GM18505 (cell line): Measurements from ENCODE around the gene COL8A1.

ENCODE experiments used
- ATAC-seq: cut with Tn5 transposase; IDR thresholded peaks from one replicate; pipeline ENCODE4 v1.9.1; 2021; ENCODE audit not compliant: unreplicated experiment
- POLR2A ChIP-seq: IDR thresholded peaks from 4 replicates; pipeline ENCODE4 v1.6.1; 2011; ENCODE audit warnings: borderline replicate concordance; ENCODE audit not compliant: insufficient read depth, insufficient read length; ENCODE audit errors: extremely low read depth

COL8A1 gene

DNA sequence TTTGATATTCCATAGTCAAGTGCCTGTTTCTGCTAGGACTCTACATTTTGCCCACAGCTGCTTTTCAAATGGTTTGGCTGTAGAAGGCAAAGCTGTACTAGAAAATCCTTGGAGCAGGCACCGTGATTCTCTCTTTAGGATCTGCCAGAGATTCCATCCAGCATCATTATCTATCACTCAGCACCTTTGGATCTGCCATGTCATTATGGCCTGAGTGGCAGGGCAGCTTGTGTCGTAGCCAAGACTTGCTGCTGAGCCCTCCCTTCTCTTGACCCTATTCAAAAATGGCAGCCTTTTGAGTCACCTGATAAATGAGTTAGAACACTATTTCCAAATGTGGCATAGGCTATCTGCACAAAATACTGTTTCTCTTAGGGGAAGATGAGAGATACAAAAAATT lies 171.2 kb downstream of the COL8A1 start:
- no peak for ATAC-seq
- TF ChIP-seq POLR2A = no peak

- no peak for ATAC-seq
- TF ChIP-seq POLR2A = no peak
These were observed 172.0 kb downstream of the COL8A1 start for GRCh38 chr3:99810403-99810802.

GRCh38 chr3:99817047-99817436 lies 178.6 kb downstream of the COL8A1 start:
- ATAC-seq = no peak
- no peak for TF ChIP-seq POLR2A

DNA sequence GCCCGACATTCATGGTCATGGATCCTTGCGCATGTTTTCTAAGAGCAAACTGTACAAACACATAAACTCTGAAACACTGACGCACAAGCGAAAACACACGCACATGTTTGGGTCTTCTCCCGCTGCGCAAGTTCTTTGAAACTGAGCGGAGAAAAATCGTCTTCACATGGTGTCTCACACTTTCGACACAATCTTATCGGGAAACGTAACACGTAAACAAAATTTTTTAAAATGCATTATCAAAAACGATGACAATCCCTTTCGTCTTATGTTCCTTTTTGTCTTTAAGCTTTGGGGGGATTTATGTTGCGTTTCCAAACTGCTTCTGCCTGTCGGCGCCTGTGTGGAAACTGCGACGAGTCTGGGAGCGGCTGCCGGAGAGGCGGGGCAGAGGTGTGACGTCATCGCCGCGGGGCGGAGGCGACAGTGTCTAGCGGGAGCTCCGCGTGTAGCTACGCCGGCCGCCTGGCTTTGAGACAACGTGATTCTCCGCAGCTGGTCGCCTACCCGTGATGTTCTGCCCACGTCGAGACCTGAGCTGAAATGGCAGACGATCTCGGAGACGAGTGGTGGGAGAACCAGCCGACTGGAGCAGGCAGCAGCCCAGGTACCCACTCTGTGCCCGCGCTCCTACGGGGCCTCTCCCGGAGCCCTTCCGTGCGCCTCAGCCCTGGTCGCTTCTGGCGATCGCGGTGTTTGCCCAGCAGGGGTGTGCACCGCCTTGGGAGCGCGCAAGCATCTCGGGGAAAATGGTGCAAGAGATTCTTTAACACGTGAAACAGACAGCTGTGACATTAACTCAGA lies 179.2 kb downstream of the COL8A1 start, which contains the start of gene CMSS1:
Gene CMSS1, plus strand, starts transcription at position 426 of the 804 bp plus-strand sequence.
- ATAC-seq = peak; percentile 98
- TF ChIP-seq POLR2A = peak; percentile 86

- no peak for ATAC-seq
- TF ChIP-seq POLR2A = no peak
These were observed 180.4 kb downstream of the COL8A1 start for GRCh38 chr3:99818818-99819217.

- TF ChIP-seq POLR2A = no peak
- ATAC-seq = no peak
These were observed 185.6 kb downstream of the COL8A1 start for GRCh38 chr3:99823723-99824711.

GRCh38 chr3:99825004-99825640 lies 186.7 kb downstream of the COL8A1 start:
- no peak for ATAC-seq

GRCh38 chr3:99829844-99830243 lies 191.4 kb downstream of the COL8A1 start:
- no peak for TF ChIP-seq POLR2A
- no peak for ATAC-seq

More at GRCh38 chr3:99825004-99825640, 186.7 kb downstream of the COL8A1 start:
- no peak for TF ChIP-seq POLR2A

DNA sequence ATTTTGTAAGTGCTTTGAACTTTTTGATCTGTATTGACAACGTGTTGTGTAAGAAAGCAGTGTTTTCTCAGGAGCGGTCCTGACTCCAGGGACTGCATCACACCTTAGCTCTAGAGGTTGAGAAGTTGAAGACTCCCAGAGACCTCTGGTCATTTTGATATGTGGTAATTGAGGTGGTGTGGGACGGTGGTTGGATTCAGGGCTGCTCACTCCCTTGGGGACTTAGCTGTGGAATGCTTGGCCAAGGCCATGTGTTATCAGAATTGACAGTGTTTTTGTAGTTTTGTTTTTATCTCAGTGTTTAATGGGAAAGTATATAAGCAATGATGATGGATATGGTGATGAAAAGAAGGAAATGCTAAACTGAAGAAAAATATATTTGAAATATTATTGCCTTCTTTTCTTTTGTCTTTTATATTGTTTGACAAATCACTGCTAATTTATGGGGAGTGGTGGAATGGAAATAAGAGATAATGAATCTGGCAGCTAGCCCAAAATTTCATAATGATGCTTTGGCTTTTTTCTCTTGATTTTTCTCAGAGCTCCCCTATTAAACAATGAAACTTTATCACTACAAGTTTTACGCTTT lies 195.3 kb downstream of the COL8A1 start:
- TF ChIP-seq POLR2A = no peak
- no peak for ATAC-seq

DNA sequence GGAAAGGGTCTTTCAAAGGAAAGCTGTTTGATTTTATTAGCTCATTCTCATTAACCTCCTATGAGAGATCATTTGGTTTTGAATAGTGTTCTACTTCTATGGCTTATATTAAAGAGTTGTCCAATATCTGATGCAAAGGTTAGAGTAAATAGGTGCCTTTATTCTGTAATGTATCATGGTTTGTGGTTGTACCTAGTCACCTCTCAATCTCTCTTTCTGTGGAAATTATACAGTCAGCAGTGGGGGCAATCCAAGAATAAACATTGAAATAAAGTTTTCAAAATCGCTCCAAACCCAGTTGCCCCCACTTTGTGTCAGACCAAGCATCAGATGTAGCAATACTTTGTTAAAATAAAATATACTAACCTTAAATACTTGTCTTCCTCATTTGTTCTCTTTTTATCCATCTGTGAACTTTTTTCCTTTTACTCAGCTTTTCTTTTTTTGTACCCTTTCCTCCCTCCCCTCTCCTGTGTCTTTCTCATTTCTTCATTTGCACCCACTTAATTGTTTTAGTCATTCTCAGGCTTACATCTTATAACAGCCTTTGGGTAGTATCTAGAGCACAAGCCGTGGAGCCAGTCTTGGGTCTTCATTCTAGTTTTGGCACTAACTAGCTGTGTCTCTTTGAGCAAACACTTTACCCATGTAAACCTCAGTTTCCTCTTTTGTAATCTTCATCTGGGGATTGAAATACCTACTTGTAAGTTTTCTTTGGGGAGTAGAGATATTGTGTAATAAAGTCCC lies 196.0 kb downstream of the COL8A1 start:
- no peak for TF ChIP-seq POLR2A
- ATAC-seq = no peak

- TF ChIP-seq POLR2A = no peak
- ATAC-seq = no peak
These were observed 198.3 kb downstream of the COL8A1 start for GRCh38 chr3:99836681-99837080.

DNA sequence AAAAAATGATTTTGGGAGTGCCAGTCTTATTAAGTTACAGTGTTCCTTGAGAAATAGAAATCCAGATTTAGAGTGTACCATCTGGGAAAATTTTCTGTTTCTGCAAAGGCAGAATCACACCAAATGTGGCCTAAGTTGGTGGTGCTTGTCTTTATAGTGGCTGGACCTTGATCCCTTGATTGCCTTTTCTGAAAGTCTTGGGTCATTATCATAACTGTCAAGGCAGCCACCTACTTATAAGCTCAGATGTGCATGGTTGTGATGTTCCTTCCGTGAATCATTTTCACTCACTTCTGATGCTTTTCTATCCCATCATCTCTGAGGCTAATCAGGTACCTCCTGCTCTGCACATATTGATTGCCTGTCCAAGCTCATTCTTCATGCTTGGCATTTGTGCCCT lies 199.3 kb downstream of the COL8A1 start:
- no peak for TF ChIP-seq POLR2A
- no peak for ATAC-seq
